Measurements from ENCODE around the gene TPO.

Gene TPO

DNA sequence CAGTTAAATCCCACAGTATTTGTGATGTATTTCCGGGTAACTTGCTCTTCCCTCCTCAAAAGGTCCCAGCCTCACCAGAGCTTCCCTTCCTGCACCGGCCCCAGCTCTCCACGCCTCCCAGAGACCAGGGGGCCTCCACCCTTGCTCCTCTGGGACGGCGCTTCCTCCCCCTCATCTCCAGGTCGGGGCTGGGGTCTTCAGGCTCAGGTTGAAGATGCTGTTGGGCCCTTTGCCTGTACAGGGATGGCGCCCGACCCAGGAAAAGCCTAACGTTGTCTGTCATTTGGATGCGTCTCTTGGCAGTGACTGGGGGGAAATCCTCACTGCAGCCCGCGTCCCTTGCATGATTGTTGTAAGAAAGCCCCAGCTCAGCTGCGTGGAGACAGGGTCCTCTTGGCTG lies 126.7 kb downstream of the TPO start:
- DNase-seq = no peak

DNA sequence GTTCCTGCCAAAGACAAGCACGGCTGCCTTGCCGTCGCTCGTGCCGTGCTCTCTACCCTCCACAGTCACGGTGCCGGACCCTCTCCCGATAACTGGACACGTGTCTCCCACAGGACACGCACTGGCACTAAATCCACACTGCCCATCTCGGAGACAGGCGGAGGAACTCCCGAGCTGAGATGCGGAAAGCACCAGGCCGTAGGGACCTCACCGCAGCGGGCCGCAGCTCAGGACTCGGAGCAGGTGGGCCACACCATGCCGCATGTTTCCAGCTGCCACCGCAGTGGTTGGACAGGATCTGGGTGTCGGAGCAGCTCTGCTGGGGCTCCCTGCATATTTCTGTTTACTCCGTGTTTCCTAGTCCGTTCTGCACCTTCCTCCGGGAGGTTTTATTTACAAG lies 127.2 kb downstream of the TPO start:
- no peak for DNase-seq

GRCh38 chr2:1541040-1541439 lies 127.8 kb downstream of the TPO start:
- no peak for DNase-seq

DNA sequence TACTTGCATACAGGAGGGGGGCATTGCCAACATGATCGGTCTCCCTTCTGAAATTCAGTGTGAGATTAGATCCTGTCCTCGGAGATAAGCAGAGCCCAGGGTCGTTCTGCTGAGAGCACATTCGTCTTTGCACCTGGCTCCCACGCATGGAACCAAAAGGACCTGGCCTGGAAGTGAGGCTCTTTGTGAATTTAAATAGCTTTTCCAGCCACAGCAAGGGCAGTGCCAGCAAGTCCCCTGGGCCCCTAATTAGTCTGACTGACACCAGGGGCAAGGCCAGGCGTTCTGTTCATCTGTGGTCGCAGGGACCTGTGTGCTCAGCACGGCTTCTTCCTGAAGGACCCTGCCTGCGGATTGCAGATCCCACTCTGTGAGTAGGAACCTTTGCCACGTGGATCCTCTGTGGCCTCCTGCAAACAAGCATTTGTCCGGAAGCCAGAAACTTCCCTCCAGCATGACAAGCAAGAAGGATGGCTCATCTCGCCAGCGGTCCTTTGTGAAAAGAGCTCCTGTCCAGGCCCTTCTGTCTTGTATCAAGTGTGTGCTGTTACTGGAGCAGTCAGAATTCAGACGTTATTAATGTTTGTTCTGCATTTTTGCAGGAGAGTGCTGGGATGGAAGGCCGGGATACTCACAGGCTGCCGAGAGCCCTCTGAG lies 128.7 kb downstream of the TPO start:
- DNase-seq = no peak

- DNase-seq = no peak
These were observed 129.7 kb downstream of the TPO start for GRCh38 chr2:1542971-1543370.

GRCh38 chr2:1543776-1544477 lies 130.7 kb downstream of the TPO start:
- DNase-seq = no peak

- no peak for DNase-seq
These were observed 131.3 kb downstream of the TPO start for GRCh38 chr2:1544478-1545069.

- DNase-seq = no peak
These were observed 132.8 kb downstream of the TPO start for GRCh38 chr2:1546023-1546591.

GRCh38 chr2:1546901-1547300 lies 133.6 kb downstream of the TPO start:
- no peak for DNase-seq

- no peak for DNase-seq
These were observed 135.8 kb downstream of the TPO start for GRCh38 chr2:1548910-1549673.

- DNase-seq = no peak
These were observed 136.8 kb downstream of the TPO start for GRCh38 chr2:1550076-1550475.

DNA sequence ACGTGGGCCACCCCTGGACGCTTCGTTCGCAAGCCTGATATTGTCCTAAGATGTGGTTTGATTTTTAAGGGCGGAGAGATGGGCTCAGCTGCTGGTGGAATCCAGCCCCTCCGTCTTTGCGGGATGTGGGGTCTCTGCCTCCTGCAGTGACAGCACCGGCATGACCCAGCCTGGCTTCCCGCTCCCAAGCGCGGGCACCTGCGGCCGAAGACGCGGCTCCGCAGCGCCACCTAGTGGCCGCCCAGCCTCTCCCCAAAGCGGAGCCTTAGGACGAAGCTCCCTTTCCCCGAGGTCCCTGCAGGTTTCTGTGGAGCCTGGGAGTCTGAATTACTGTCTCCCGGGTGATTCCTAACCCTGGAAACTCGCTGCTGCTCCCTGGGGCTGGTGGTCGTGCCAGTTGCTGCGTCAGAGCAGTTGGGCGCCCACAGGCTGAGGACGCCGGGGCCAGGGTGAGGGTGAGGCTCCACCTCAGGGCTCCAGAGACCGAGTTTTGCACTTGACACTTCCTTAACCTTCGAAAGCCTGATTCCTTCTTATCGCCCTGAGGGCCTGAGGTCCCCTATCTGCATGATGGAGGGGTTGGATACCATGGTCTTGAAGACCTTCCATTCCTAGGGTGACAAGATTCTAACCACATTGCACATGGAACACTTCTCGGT lies 137.5 kb downstream of the TPO start:
- no peak for DNase-seq

- DNase-seq = no peak
These were observed 138.6 kb downstream of the TPO start for GRCh38 chr2:1551905-1552304.

- DNase-seq = no peak
These were observed 139.3 kb downstream of the TPO start for GRCh38 chr2:1552611-1553010.

DNA sequence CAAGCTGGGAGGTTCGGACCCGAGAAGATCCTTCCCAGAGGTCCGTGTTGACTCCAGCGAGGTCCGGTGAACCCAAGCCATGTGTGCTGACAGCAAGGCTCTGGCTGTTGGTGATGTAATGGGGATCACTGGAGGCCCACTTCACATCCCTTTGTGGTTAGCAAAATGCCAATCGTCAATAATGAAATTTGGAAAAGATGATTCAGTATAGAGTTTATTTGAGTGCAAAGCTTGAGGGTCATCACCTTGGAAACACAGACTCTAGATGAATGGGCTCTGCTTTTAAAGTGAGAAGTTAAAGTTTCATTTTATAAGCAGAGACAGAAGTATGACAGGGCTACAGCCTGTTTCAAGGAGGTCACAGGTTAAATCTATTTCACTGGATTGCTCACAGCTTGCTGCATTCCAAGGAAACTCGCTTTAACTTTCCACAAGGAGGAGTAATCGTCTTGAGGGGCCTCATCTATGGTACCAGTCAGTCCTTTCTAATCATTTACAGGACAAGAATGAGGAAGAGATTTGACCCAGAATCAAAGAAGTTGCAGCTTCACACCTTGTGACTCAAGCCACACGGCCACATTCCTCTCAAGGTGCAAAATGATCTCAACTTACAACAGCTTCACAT lies 140.5 kb downstream of the TPO start:
- DNase-seq = no peak

- DNase-seq = no peak
These were observed 143.0 kb downstream of the TPO start for GRCh38 chr2:1556286-1556685.

- no peak for DNase-seq
These were observed 143.7 kb downstream of the TPO start for GRCh38 chr2:1556776-1557466.

GRCh38 chr2:1557467-1557820 lies 144.2 kb downstream of the TPO start:
- no peak for DNase-seq

DNA sequence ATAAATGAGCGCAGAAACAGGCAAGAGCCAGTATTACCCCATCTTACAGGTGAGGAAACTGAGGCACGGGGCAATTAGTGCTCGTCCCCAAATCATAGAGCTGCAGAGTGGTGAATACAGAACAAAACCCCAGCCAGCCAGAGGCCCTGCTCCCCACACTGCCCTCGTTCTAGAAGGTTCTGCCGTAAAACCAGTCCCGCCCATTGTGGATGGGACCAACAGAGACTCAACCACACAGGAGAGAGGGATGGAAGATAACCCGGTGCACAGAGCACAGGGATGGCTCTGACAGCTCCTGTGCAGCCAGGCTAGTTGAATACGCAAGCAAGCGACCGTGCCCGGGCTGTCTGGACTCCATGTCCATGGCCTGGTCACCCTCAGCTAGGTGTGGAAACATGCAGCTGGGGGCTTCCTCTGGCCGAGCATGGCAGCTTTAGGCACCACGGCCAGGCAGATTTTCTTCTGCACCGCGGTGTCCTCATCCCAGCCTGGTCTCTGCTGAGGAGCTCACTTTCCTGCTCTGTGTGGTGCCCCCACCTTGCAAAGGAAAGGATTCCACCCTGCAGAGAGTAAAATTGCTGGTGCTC lies 146.4 kb downstream of the TPO start:
- DNase-seq = no peak

DNA sequence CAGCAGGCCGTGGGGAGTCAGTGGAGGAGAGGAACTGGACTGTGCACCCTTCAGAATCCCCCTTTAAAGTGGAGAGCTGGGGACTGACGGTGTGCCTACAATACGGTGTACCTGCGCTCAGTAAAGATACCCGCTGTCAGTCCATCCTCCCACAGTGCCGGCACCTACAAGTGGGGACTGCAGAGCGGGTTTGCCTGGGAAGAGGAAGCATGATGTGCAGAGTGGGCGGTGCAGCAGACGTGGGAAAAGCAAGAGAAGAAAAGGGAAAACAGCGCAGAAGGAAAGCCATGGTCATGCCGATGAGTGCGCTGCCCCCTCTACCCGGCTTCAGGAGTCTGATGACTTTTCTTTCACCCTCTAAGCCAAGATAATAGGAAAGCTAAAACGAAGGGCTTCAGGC lies 148.0 kb downstream of the TPO start:
- no peak for DNase-seq

- no peak for DNase-seq
These were observed 148.7 kb downstream of the TPO start for GRCh38 chr2:1561811-1562421.
